Osteocyte (in vitro differentiated cells): ENCODE results near the gene SIDT1. TPM values are rescaled to one million over a fixed set of nuclear protein-coding genes. Genes with fewer than 3 reads are reported as not detected.

Experiments
- DNase-seq: peaks from one replicate; pipeline ENCODE4 v3.0.0; 2021; ENCODE audit warnings: mixed read lengths; ENCODE audit not compliant: unreplicated experiment; ENCODE audit errors: extremely low spot score
- H3K27ac Mint-ChIP-seq: one replicate; pipeline ENCODE4 v1.8.0; 2021; ENCODE audit warnings: mild to moderate bottlenecking, mixed read lengths; ENCODE audit not compliant: unreplicated experiment
- H3K27me3 Mint-ChIP-seq: one replicate; pipeline ENCODE4 v1.8.0; 2021; ENCODE audit warnings: mixed read lengths; ENCODE audit not compliant: unreplicated experiment
- H3K36me3 Mint-ChIP-seq: one replicate; pipeline ENCODE4 v1.8.0; 2021; ENCODE audit warnings: mixed read lengths; ENCODE audit not compliant: unreplicated experiment
- H3K4me1 Mint-ChIP-seq: one replicate; pipeline ENCODE4 v1.8.0; 2021; ENCODE audit warnings: mixed read lengths; ENCODE audit not compliant: unreplicated experiment
- H3K4me3 Mint-ChIP-seq: one replicate; pipeline ENCODE4 v1.8.0; 2021; ENCODE audit warnings: mild to moderate bottlenecking, moderate library complexity, mixed read lengths; ENCODE audit not compliant: unreplicated experiment
- H3K9me3 Mint-ChIP-seq: one replicate; pipeline ENCODE4 v1.8.0; 2021; ENCODE audit warnings: mixed read lengths; ENCODE audit not compliant: unreplicated experiment
- CTCF ChIP-seq: fragments of 200-600 bp; sonication (generic); IDR thresholded peaks from 2 replicates; pipeline ENCODE4 v1.5.0; 2021; ENCODE audit warnings: antibody characterized with exemption, mild to moderate bottlenecking, moderate library complexity
- total RNA-seq: library from RNA; stranded (reverse); gene quantifications from 2 replicates; pipeline ENCODE4 v1.2.1, GENCODE V29; 2021

SIDT1 gene
- total RNA-seq, 1 donor from 2014 or later: not detected

DNA sequence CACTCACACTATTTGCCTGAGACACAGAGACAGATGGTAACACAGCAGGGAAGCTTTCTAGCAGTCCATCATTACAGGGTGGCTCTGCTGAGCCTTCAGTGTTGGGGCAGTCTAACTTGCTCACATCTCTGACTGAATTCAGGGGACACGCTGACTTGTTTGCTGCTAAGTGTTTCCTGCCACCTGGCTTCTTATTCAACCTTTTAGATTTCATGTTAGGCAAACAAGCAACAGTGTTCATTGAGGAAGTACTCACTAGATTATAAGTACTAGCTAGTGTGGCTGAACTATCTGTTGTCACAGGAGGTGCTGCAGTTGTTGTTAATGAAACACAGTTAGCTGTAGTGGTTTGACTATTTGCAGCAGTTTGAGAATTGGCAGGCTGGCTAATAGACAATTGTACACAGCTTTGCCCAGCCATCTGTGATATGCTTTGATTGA is 126.8 kb downstream of the SIDT1 start:
- H3K27ac Mint-ChIP-seq: no peak overlapping the region
- peaks cover 5% of the 10 kb centered on the region for H3K9me3 Mint-ChIP-seq
- no peak overlapping the region for H3K4me3 Mint-ChIP-seq
- TF ChIP-seq CTCF: no peak
- no peak for DNase-seq
- peaks cover 61% of the 10 kb centered on the region for H3K36me3 Mint-ChIP-seq
- H3K4me1 Mint-ChIP-seq: no peaks in the 10 kb centered on the region
- H3K27me3 Mint-ChIP-seq: no peaks in the 10 kb centered on the region

DNA sequence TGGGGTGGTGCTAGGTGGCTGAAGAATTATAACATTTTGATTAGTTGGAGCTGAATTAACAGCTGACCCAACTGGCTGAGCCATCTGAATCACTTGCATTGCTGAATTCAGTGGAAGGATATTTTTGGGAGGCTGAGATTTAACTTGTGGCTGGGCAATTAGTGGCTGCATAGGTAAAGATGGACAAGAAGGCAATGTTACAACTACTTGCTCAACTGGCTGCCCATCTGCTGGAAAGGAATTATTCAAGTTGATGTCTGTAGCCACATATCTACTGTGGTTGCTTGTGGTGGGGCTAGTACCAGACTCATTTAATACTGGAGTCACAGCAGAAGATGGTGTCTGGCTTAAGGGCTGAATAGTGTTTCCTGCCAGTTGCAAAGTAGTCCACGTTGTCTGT is 127.6 kb downstream of the SIDT1 start:
- Mint-ChIP-seq H3K4me3 (no peak overlapping the region), H3K36me3 (peaks cover 65% of the 10 kb centered on the region), H3K27ac (no peak overlapping the region), H3K9me3 (peaks cover 5% of the 10 kb centered on the region), H3K4me1 (no peaks in the 10 kb centered on the region), H3K27me3 (no peaks in the 10 kb centered on the region)
- no peak for DNase-seq
- TF ChIP-seq CTCF: no peak

DNA sequence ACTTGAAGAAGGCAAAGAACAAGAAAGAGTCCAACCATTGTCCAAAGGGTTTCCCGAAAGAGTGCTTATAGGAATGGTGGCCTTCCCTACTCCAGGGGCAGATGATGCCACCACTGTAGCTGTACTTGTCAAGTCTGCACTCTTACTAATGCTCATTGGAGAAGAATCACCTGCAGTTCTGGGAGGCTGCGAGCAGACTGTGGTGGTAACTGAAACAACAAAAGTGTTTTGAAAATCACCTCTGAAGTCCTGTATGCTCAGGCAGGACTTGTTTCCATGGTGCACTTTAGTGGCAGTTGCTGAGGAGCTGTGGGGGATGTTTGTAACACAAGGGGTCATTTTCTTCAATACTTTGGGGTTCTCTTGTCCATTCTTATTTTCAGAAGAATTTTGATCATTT is 128.1 kb downstream of the SIDT1 start:
- no peak for TF ChIP-seq CTCF
- H3K27ac Mint-ChIP-seq: no peak overlapping the region
- H3K9me3 Mint-ChIP-seq: peaks cover 5% of the 10 kb centered on the region
- peaks cover 65% of the 10 kb centered on the region for H3K36me3 Mint-ChIP-seq
- H3K27me3 Mint-ChIP-seq: no peaks in the 10 kb centered on the region
- no peak overlapping the region for H3K4me3 Mint-ChIP-seq
- no peaks in the 10 kb centered on the region for H3K4me1 Mint-ChIP-seq
- DNase-seq: no peak

DNA sequence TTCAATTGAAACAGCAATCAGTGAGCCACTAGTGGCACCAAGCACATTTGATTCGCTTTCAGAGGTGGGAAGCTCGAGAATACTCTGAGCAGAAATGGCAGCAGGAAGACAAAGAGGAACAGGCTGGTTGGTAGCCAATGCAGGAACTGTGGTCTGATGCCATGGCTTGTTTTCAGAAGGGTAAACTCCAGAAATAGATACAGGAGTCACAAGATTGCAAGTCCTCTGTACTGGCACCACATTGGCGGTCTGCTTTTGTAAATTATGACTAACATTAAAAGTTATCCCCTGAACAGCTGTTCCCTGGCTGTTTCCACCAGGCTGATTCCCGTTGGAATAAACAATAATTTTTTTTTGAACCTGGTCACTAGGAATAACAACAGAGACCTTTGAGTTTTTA is 128.5 kb downstream of the SIDT1 start:
- no peak for TF ChIP-seq CTCF
- no peak overlapping the region for H3K27ac Mint-ChIP-seq
- no peaks in the 10 kb centered on the region for H3K4me1 Mint-ChIP-seq
- no peak for DNase-seq
- H3K9me3 Mint-ChIP-seq: peaks cover 5% of the 10 kb centered on the region
- no peaks in the 10 kb centered on the region for H3K27me3 Mint-ChIP-seq
- H3K36me3 Mint-ChIP-seq: peaks cover 61% of the 10 kb centered on the region
- H3K4me3 Mint-ChIP-seq: no peak overlapping the region

DNA sequence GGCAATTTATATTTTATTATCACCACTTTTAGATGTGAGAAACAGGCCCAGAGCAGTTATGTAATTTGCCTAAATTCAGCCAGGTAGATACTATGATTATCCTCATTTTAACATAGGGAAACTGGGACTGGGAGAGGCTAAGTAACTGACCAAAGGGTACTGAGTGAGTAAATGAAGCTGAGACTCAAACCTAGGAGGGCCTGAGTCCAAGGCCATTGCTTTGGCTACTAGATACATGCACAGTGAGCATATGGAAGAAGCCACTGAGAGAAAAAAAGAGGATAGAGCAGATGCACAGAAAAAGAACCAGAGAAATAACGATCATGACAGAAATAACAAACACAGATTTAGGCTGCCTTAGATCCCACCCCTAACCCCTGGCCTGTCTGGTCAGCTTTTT is 130.5 kb downstream of the SIDT1 start:
- H3K4me1 Mint-ChIP-seq: peaks cover 3% of the 10 kb centered on the region
- peaks cover 48% of the 10 kb centered on the region for H3K36me3 Mint-ChIP-seq
- no peak for DNase-seq
- H3K9me3 Mint-ChIP-seq: no peaks in the 10 kb centered on the region
- H3K27me3 Mint-ChIP-seq: no peaks in the 10 kb centered on the region
- H3K27ac Mint-ChIP-seq: no peak overlapping the region
- no peak for TF ChIP-seq CTCF
- no peak overlapping the region for H3K4me3 Mint-ChIP-seq
